Measurements from ENCODE around the gene MRGPRD.

MRGPRD gene

DNA sequence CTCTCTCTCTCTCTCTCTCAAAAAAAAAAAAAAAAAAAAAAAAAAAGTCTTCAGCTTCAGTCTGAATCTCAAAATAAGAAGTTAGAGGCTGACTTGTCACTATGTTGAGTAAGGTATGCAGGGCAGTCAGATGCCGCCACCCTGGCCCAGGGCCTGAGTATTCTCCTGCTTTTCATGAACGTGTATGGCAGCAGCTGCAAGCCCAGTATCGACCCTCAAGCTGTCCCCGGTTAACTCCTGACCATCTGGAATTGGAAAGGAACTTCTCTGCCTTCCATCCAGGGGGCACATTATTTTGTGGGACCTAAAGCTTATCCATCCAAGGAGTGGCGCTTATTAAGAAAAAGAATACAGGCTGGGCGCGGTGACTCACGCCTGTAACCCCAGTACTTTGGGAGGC, 11.4 kb downstream of the MRGPRD start:
- H3K79me1 ChIP-seq (replicated peaks; ENCODE audit: low read length, poor library complexity, severe bottlenecking), result no peaks in the 10 kb centered on the region
- DNase-seq, result no peak
- WGBS, result 90% methylated on average over 8 of the region's 8 CpGs

DNA sequence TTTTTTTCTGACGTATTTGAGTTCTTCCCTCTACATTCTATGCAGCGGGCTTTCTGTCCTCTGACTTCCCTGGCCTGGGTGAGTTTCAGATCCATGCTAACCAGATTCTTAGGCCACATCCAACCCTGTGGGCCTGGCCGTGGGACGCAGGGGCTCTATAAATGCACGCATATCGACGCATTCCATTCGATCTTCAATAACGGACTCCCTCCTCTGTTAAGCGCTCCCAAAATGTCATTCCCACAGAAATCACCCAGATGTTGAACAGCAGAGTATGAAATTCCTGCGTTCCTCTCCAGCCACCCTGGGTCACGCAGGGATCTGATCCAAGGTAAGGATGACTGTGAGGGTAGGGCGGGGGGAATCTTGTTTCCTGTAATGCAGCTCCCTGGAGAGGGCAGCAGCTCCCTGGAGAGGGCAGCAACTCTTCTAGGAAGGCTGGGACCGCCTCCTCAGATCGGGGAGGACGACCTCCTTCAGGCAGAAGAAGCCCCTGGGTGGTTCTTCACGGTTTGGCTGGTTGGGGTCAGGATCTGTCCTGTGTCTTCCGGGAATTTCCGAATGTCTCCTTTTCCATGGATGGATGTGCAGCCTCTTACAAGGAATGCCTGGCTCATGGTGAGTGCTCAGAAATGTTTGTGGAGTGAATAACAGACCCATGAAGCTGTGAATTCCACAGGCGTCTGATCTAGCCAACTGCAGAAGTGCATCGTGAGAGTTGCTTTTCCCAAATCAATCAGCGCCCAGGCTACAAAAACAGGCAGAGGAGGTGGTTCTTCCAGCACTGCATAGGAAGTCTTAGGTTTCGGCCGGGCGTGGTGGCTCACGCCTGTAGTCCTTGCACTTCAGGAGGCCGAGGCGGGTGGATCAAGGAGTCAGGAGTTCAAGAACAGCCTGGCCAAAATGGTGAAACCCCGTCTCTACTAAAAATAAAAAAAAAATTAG, 12.2 kb downstream of the MRGPRD start:
- H3K4ac ChIP-seq (ENCODE audit: low read depth in 1 of 2, low read length in 2 of 2), result no peak overlapping the region
- H3K18ac ChIP-seq (ENCODE audit: low read depth in 1 of 2, low read length in 2 of 2), result no peak overlapping the region
- H2BK5ac ChIP-seq (ENCODE audit: low read depth, low read length, poor library complexity, severe bottlenecking), result no peak overlapping the region
- no peak overlapping the region for H3K14ac ChIP-seq (ENCODE audit: low read length in 2 of 2)
- no peak overlapping the region for H4K91ac ChIP-seq (ENCODE audit: low read length)
- WGBS, result 78% methylated on average over 28 of the region's 29 CpGs
- H4K8ac ChIP-seq (ENCODE audit: low read length), result no peak overlapping the region
- H3K27me3 ChIP-seq (ENCODE audit: control insufficient read depth in 1 of 2, insufficient read depth in 1 of 2, low read length in 2 of 2), result peaks cover 42 to 66% of the 10 kb centered on the region in 2 experiments
- no peak overlapping the region for H3K4me2 ChIP-seq (ENCODE audit: low read length, poor library complexity, severe bottlenecking)
- no peak overlapping the region for H2AK5ac ChIP-seq (ENCODE audit: low read length, severe bottlenecking)
- no peak for DNase-seq
- no peaks in the 10 kb centered on the region for H3K79me1 ChIP-seq (replicated peaks; ENCODE audit: low read length, poor library complexity, severe bottlenecking)
- no peak overlapping the region for H3K27ac ChIP-seq (ENCODE audit: low read length, poor library complexity, severe bottlenecking)
- no peak overlapping the region for H3K23ac ChIP-seq (ENCODE audit: low read length in 2 of 2)
- no peak overlapping the region for H3K9ac ChIP-seq (ENCODE audit: low read length)
- H3K9me3 ChIP-seq (ENCODE audit: control insufficient read depth, low read length), result no peaks in the 10 kb centered on the region
- no peak overlapping the region for H2BK15ac ChIP-seq (ENCODE audit: low read depth, poor library complexity, severe bottlenecking)
- no peaks in the 10 kb centered on the region for H3K36me3 ChIP-seq (ENCODE audit: control insufficient read depth in 1 of 2, insufficient read depth in 2 of 2, low read depth in 1 of 2, low read length in 2 of 2)
- H3K4me3 ChIP-seq (ENCODE audit: insufficient read depth in 1 of 2, low read depth in 1 of 2, low read length in 2 of 2), result no peak overlapping the region
- H2BK12ac ChIP-seq (ENCODE audit: low read length in 2 of 2), result no peak overlapping the region
- H2AFZ ChIP-seq (ENCODE audit: low read depth, low read length), result no peak overlapping the region
- H2BK120ac ChIP-seq (ENCODE audit: low read depth, low read length), result no peak overlapping the region
- H3K4me1 ChIP-seq (ENCODE audit: control insufficient read depth, insufficient read depth, low read depth, low read length), result no peaks in the 10 kb centered on the region

More for the DNA sequence above, 11.4 kb downstream of the MRGPRD start:
- H3K27me3 ChIP-seq (ENCODE audit: control insufficient read depth in 1 of 2, insufficient read depth in 1 of 2, low read length in 2 of 2), result peaks cover 45 to 60% of the 10 kb centered on the region in 2 experiments
- H3K23ac ChIP-seq (ENCODE audit: low read length in 2 of 2), result no peak overlapping the region
- H3K9me3 ChIP-seq (ENCODE audit: control insufficient read depth, low read length), result no peaks in the 10 kb centered on the region
- no peaks in the 10 kb centered on the region for H3K4me1 ChIP-seq (ENCODE audit: control insufficient read depth, insufficient read depth, low read depth, low read length)
- no peak overlapping the region for H4K8ac ChIP-seq (ENCODE audit: low read length)
- no peak overlapping the region for H3K14ac ChIP-seq (ENCODE audit: low read length in 2 of 2)
- H2AFZ ChIP-seq (ENCODE audit: low read depth, low read length), result no peak overlapping the region
- no peak overlapping the region for H3K4me3 ChIP-seq (ENCODE audit: insufficient read depth in 1 of 2, low read depth in 1 of 2, low read length in 2 of 2)
- H3K27ac ChIP-seq (ENCODE audit: low read length, poor library complexity, severe bottlenecking), result no peak overlapping the region
- H3K9ac ChIP-seq (ENCODE audit: low read length), result no peak overlapping the region
- no peak overlapping the region for H3K18ac ChIP-seq (ENCODE audit: low read depth in 1 of 2, low read length in 2 of 2)
- H2BK15ac ChIP-seq (ENCODE audit: low read depth, poor library complexity, severe bottlenecking), result no peak overlapping the region
- H2AK5ac ChIP-seq (ENCODE audit: low read length, severe bottlenecking), result no peak overlapping the region
- H4K91ac ChIP-seq (ENCODE audit: low read length), result no peak overlapping the region
- no peaks in the 10 kb centered on the region for H3K36me3 ChIP-seq (ENCODE audit: control insufficient read depth in 1 of 2, insufficient read depth in 2 of 2, low read depth in 1 of 2, low read length in 2 of 2)
- H2BK120ac ChIP-seq (ENCODE audit: low read depth, low read length), result no peak overlapping the region
- no peak overlapping the region for H2BK12ac ChIP-seq (ENCODE audit: low read length in 2 of 2)
- H2BK5ac ChIP-seq (ENCODE audit: low read depth, low read length, poor library complexity, severe bottlenecking), result no peak overlapping the region
- no peak overlapping the region for H3K4me2 ChIP-seq (ENCODE audit: low read length, poor library complexity, severe bottlenecking)
- no peak overlapping the region for H3K4ac ChIP-seq (ENCODE audit: low read depth in 1 of 2, low read length in 2 of 2)

DNA sequence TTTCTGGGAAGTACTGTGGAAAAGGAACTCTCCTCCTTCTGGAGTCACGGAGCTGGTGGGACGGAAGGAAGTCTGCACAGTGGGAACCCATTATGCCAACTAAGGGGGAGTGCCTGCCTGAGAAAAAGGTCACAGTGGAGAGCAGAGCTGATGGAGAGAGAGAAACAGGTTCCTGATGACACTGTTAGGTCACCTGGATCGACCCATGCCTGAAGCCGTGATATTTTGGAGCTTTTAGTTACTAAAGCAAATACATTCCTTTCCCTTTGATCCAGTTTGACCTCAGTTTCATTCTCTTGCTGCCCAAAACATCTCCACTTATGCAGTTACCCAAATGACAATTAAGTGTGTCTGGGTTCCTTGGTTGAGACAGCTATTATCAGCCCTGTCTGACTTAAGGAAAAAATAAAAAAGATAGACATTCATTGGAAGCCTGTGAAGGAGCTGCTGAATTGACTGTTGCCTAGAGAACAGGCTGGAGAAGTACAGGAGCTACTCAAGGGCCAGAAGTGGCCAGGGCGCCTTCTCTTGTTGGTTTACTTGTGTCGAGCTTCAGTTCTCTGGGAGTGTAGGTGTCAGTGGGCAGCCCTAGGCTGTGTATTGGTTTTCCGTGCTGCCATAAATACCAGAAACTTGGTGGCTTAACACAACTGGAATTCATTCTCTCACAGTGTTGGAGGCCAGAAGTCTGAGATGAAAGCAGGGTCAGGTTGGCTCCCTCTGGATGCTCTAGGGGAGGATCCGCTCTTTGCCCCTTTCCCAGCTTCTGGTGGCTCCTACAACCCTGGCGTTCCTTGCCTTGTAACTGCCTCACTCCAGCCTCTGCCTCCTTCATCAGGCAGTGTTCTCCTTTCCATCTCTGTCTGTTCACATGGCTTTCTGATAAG, 13.6 kb downstream of the MRGPRD start:
- Histone ChIP-seq H2BK120ac (ENCODE audit: low read depth, low read length) (no peak overlapping the region), H3K9ac (ENCODE audit: low read length) (no peak overlapping the region), H2AK5ac (ENCODE audit: low read length, severe bottlenecking) (no peak overlapping the region), H4K91ac (ENCODE audit: low read length) (no peak overlapping the region), H4K8ac (ENCODE audit: low read length) (no peak overlapping the region), H3K9me3 (ENCODE audit: control insufficient read depth, low read length) (no peaks in the 10 kb centered on the region), H2BK5ac (ENCODE audit: low read depth, low read length, poor library complexity, severe bottlenecking) (no peak overlapping the region), H3K27ac (ENCODE audit: low read length, poor library complexity, severe bottlenecking) (no peak overlapping the region), H3K23ac (ENCODE audit: low read length in 2 of 2) (no peak overlapping the region), H3K27me3 (ENCODE audit: control insufficient read depth in 1 of 2, insufficient read depth in 1 of 2, low read length in 2 of 2) (peaks cover 37 to 58% of the 10 kb centered on the region in 2 experiments), H3K79me1 (replicated peaks; ENCODE audit: low read length, poor library complexity, severe bottlenecking) (no peaks in the 10 kb centered on the region), H3K18ac (ENCODE audit: low read depth in 1 of 2, low read length in 2 of 2) (no peak overlapping the region), H2BK15ac (ENCODE audit: low read depth, poor library complexity, severe bottlenecking) (no peak overlapping the region), H3K14ac (ENCODE audit: low read length in 2 of 2) (no peak overlapping the region), H3K4me1 (ENCODE audit: control insufficient read depth, insufficient read depth, low read depth, low read length) (no peaks in the 10 kb centered on the region), H3K4me3 (ENCODE audit: insufficient read depth in 1 of 2, low read depth in 1 of 2, low read length in 2 of 2) (no peak overlapping the region), H3K4me2 (ENCODE audit: low read length, poor library complexity, severe bottlenecking) (no peak overlapping the region), H2AFZ (ENCODE audit: low read depth, low read length) (no peak overlapping the region), H3K36me3 (ENCODE audit: control insufficient read depth in 1 of 2, insufficient read depth in 2 of 2, low read depth in 1 of 2, low read length in 2 of 2) (no peaks in the 10 kb centered on the region), H3K4ac (ENCODE audit: low read depth in 1 of 2, low read length in 2 of 2) (no peak overlapping the region), H2BK12ac (ENCODE audit: low read length in 2 of 2) (no peak overlapping the region)
- WGBS, result 80% methylated on average over 7 of the region's 9 CpGs
- DNase-seq, result no peak
